ENCODE data around the gene PGLYRP2. TPM values are rescaled to one million over a fixed set of nuclear protein-coding genes. Genes with fewer than 3 reads are reported as not detected.
"Not testable (repeated sequence)": the region's sequence is repeated elsewhere in the genome, so short reads cannot be mapped to it uniquely, and the experiment has no call there.

The PGLYRP2 gene
- total RNA-seq, 2 donors from 2014 or later, result 9.2 to 31.9 TPM

- no peaks in the 10 kb centered on the region for H3K27me3 ChIP-seq (replicated peaks; ENCODE audit: insufficient read depth)
- WGBS, result 72% methylated on average over 4 of the region's 4 CpGs
- intact Hi-C loops (cut with DNase I), result no loop called here
- H3K9me3 ChIP-seq, result no peaks in the 10 kb centered on the region
- no peak overlapping the region for H3K4me3 ChIP-seq
- no peak for TF ChIP-seq POLR2A (IDR thresholded peaks at IDR 0.05)
- DNase-seq (ENCODE audit: low spot score), result no peak
- no peaks in the 10 kb centered on the region for H3K36me3 ChIP-seq
- H3K27ac ChIP-seq, result no peak overlapping the region
- H3K4me1 ChIP-seq (replicated peaks), result peaks cover 4% of the 10 kb centered on the region
Measured at GRCh38 chr19:15475169-15475568, 4.1 kb downstream of the PGLYRP2 start.

DNA sequence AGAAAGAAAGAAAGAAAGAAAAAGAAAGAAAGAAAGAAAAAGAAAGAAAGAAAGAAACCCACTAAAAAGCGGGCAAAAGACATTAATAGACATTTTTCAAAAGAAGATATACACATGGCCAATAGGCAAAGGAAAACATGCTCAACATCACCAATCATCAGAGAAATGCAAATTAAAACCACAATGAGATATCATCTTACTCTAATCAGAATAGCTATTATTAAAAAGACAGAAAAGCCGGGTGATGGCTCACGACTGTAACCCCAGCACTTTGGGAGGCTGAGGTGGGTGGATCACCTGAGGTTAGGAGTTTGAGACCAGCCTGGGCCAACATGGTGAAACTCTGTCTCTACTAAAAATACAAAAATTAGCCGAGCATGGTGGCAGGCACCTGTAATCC, 5.5 kb downstream of the PGLYRP2 start:
- H3K27me3 ChIP-seq (replicated peaks; ENCODE audit: insufficient read depth); H3K9me3 ChIP-seq; DNase-seq (ENCODE audit: low spot score); H3K27ac ChIP-seq; intact Hi-C loops (cut with DNase I); H3K4me1 ChIP-seq (replicated peaks); H3K4me3 ChIP-seq; H3K36me3 ChIP-seq: not testable (repeated sequence)
- WGBS, result 42% methylated on average over 4 of the region's 4 CpGs

DNA sequence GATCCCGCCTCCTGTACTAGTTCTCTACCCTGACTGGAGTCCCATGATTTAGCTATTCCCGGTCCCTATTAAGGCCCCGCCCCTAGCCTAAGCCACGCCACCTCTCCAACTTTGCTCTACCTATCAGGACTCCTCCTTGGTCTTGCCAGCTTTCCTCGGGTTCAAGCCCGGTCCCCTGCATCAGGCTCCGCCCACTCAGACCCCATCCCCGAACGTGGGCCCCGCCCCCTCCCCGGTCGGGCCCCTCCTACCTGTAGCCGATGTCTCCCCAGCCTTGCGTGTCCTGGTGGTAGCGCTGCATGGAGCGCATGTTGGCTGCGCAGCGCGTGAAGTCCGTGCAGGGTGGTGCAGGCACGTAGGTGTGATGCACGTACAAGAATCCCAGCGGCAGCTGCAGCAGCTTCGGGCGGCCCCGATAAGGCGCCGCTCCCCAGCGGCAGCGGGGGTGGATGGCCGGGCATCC, 7.6 kb downstream of the PGLYRP2 start:
- H3K9me3 ChIP-seq, result no peaks in the 10 kb centered on the region
- WGBS, result 49% methylated on average over 31 of the region's 31 CpGs
- no peak for DNase-seq (ENCODE audit: low spot score)
- no peak overlapping the region for H3K27ac ChIP-seq
- intact Hi-C loops (cut with DNase I), result no loop called here
- H3K36me3 ChIP-seq, result no peaks in the 10 kb centered on the region
- TF ChIP-seq POLR2A (IDR thresholded peaks at IDR 0.05), result no peak
- TF ChIP-seq POLR2AphosphoS5 (IDR thresholded peaks at IDR 0.05), result no peak
- TF ChIP-seq, protein P1, sequence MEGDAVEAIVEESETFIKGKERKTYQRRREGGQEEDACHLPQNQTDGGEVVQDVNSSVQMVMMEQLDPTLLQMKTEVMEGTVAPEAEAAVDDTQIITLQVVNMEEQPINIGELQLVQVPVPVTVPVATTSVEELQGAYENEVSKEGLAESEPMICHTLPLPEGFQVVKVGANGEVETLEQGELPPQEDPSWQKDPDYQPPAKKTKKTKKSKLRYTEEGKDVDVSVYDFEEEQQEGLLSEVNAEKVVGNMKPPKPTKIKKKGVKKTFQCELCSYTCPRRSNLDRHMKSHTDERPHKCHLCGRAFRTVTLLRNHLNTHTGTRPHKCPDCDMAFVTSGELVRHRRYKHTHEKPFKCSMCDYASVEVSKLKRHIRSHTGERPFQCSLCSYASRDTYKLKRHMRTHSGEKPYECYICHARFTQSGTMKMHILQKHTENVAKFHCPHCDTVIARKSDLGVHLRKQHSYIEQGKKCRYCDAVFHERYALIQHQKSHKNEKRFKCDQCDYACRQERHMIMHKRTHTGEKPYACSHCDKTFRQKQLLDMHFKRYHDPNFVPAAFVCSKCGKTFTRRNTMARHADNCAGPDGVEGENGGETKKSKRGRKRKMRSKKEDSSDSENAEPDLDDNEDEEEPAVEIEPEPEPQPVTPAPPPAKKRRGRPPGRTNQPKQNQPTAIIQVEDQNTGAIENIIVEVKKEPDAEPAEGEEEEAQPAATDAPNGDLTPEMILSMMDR (IDR thresholded peaks at IDR 0.05), result no peak
- H3K4me1 ChIP-seq (replicated peaks), result no peaks in the 10 kb centered on the region
- no peaks in the 10 kb centered on the region for H3K27me3 ChIP-seq (replicated peaks; ENCODE audit: insufficient read depth)
- H3K4me3 ChIP-seq, result no peak overlapping the region

- 4% methylated on average over 65 of the region's 65 CpGs for WGBS
- DNase-seq (ENCODE audit: low spot score), result no peak
- H3K27ac ChIP-seq, result no peak overlapping the region
- H3K36me3 ChIP-seq, result no peaks in the 10 kb centered on the region
- H3K4me3 ChIP-seq, result peak overlapping the region; percentile 1 to 27
- H3K27me3 ChIP-seq (replicated peaks; ENCODE audit: insufficient read depth), result no peaks in the 10 kb centered on the region
- intact Hi-C loops (cut with DNase I), result no loop called here
- H3K9me3 ChIP-seq, result no peaks in the 10 kb centered on the region
- no peaks in the 10 kb centered on the region for H3K4me1 ChIP-seq (replicated peaks)
- TF ChIP-seq POLR2AphosphoS5 (IDR thresholded peaks at IDR 0.05), result no peak
- TF ChIP-seq, protein P1 (IDR thresholded peaks at IDR 0.05), result no peak
- no peak for TF ChIP-seq POLR2A (IDR thresholded peaks at IDR 0.05)
Measured at GRCh38 chr19:15469513-15470297, 9.6 kb downstream of the PGLYRP2 start.

DNA sequence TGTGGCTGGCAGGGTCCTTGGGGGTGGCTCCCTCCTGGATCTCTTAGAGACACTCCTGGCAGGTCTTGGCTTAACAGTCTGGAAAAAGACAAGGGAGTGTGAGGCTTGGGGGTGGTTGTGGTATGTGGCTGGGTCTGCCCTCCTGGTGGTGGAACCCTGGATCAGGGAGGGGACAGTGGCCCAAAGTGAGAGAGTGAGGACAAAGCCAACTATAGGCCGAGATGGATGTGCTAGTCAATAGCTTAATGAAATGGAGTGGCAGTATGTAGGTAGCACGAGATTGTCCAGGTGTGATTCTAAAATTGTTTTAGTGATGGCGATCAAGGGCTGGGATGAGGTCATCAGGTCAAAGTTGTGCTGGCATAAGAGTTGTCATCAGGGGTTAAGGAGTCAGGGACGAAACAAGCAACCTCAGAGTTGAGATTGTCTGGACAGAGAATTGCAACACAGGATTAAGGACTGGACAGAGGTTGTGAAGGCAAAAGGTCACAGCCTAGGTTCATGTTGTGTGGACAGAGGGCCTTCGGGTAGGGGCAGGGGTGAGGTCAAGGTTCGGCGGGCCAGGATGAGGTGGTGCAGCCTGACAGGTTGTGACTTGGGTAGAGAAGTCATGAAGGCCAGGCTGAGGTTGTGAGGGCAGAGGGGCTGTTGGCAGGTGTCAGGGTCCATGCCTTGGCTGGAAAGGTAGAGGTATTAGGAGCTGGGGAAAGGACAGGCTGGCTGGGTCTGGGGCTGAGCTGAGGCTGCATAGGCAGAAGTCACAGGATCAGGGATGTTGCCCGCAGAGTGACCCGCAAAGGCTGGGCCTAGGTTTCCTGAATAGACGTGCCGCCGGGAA, 10.4 kb downstream of the PGLYRP2 start:
- whole genome bisulfite sequencing, result 59% methylated on average over 12 of the region's 12 CpGs
- no peak for TF ChIP-seq POLR2AphosphoS5 (IDR thresholded peaks at IDR 0.05)
- Histone ChIP-seq H3K36me3 (no peaks in the 10 kb centered on the region), H3K27ac (no peak overlapping the region), H3K4me3 (no peak overlapping the region), H3K4me1 (replicated peaks) (no peaks in the 10 kb centered on the region), H3K27me3 (replicated peaks; ENCODE audit: insufficient read depth) (peaks cover 2% of the 10 kb centered on the region), H3K9me3 (no peaks in the 10 kb centered on the region)
- DNase-seq (ENCODE audit: low spot score), result no peak
- intact Hi-C loops (cut with DNase I), result no loop called here

- Histone ChIP-seq H3K27me3 (replicated peaks; ENCODE audit: insufficient read depth) (peaks cover 5% of the 10 kb centered on the region), H3K4me3 (no peak overlapping the region), H3K36me3 (no peaks in the 10 kb centered on the region), H3K27ac (no peak overlapping the region), H3K4me1 (replicated peaks) (no peaks in the 10 kb centered on the region), H3K9me3 (no peaks in the 10 kb centered on the region)
- intact Hi-C loops (cut with DNase I), result no loop called here
- DNase-seq (ENCODE audit: low spot score), result no peak
- 89% methylated on average over 6 of the region's 6 CpGs for WGBS
- TF ChIP-seq POLR2A (IDR thresholded peaks at IDR 0.05) (no peak), POLR2AphosphoS5 (IDR thresholded peaks at IDR 0.05) (no peak)
- TF ChIP-seq, protein P1 (IDR thresholded peaks at IDR 0.05), result no peak
Measured at GRCh38 chr19:15467734-15468214, 11.5 kb downstream of the PGLYRP2 start.

Data from prostate gland (tissue), 2 donors.